Epithelial cell of proximal tubule (primary cell): ENCODE data around the gene LAGE3. TPM values are rescaled to one million over a fixed set of nuclear protein-coding genes. Genes with fewer than 3 reads are reported as not detected.

Experiments
- DNase-seq: peaks from one replicate; pipeline ENCODE4 v3.0.0-alpha.2; 2011; ENCODE audit warnings: low read depth
- H3K4me3 ChIP-seq: 2 replicates; pipeline ENCODE4 v1.5.1; 2011; ENCODE audit warnings: low read depth, mild to moderate bottlenecking, low read length
- total RNA-seq: library from RNA; depleted of rRNA; stranded (reverse); fragments of >200 nt; gene quantifications from 2 replicates; pipeline ENCODE4 v1.2.3, GENCODE V29; 2015
- TF ChIP-seq, protein P1 (sequence below): conservative IDR thresholded peaks from 2 replicates; pipeline ENCODE4 v1.5.1; 2012; ENCODE audit warnings: low read depth, mild to moderate bottlenecking, low read length

The LAGE3 gene
- total RNA-seq, 1 donor from 2014 or later: 23.0 TPM

GRCh38 chrX:154495472-154495922, 16.4 kb upstream of the LAGE3 start:
- H3K4me3 ChIP-seq: no peak overlapping the region
- no peak for DNase-seq
- TF ChIP-seq, protein P1, sequence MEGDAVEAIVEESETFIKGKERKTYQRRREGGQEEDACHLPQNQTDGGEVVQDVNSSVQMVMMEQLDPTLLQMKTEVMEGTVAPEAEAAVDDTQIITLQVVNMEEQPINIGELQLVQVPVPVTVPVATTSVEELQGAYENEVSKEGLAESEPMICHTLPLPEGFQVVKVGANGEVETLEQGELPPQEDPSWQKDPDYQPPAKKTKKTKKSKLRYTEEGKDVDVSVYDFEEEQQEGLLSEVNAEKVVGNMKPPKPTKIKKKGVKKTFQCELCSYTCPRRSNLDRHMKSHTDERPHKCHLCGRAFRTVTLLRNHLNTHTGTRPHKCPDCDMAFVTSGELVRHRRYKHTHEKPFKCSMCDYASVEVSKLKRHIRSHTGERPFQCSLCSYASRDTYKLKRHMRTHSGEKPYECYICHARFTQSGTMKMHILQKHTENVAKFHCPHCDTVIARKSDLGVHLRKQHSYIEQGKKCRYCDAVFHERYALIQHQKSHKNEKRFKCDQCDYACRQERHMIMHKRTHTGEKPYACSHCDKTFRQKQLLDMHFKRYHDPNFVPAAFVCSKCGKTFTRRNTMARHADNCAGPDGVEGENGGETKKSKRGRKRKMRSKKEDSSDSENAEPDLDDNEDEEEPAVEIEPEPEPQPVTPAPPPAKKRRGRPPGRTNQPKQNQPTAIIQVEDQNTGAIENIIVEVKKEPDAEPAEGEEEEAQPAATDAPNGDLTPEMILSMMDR: no peak

GRCh38 chrX:154494715-154495114, 15.6 kb upstream of the LAGE3 start:
- TF ChIP-seq, protein P1: no peak
- H3K4me3 ChIP-seq: no peak overlapping the region
- no peak for DNase-seq

- DNase-seq: peak; percentile 26
- peak within 1 kb of the TSS; percentile 69 for H3K4me3 ChIP-seq
- TF ChIP-seq, protein P1: no peak
These were observed 11.5 kb upstream of the LAGE3 start, which contains the start of gene SLC10A3 for GRCh38 chrX:154490414-154491083. Gene SLC10A3 (minus strand): TSS chrX:154490629. CDS start chrX:154488940, 1,689 bp downstream.

GRCh38 chrX:154490021-154490413, 10.9 kb upstream of the LAGE3 start:
- DNase-seq: no peak
- H3K4me3 ChIP-seq: peak overlapping the region; percentile 59
- TF ChIP-seq, protein P1: no peak

- TF ChIP-seq, protein P1: no peak
- DNase-seq: no peak
- peak overlapping the region; percentile 59 for H3K4me3 ChIP-seq
These were observed 10.1 kb upstream of the LAGE3 start for GRCh38 chrX:154489182-154489581.

DNA sequence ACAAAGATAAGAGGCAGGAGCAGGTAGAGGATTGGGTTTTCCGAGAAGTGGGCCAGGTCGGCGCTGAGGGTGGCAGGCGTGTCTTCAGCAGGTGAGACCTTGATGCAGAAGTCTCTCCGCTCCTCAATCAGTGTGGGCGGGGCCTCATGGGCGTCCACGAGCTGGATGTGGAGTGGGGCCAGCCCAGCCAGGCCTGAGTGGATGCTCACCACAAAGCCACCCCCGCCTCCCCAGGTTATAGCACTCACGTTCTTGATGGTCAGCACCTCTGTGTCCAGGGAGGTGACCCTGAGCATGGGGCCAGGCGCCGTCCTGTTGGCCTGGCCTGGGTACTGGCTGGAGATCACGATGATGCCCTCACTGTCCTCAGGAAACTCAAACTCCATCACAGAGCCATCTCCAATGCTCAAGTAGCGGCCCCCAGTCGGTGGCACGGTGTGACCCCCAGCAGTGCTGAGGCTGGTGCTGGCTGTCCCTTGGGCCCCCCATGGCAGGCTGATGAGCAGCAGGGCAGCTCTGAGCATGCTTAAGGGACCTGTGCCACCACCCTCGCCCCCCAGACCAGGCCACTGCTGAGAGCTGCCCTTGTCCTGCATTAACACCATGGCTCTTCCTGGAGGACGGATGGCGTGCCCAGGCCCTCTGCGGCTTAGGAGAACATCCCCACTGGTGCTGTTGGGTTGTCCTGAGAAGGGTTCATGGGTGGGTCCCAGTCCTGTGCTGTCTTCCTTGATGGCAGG, 9.4 kb upstream of the LAGE3 start:
- no peak for DNase-seq
- TF ChIP-seq, protein P1: no peak
- H3K4me3 ChIP-seq: no peak overlapping the region
